Measurements from ENCODE around the gene TTLL11.

DNA sequence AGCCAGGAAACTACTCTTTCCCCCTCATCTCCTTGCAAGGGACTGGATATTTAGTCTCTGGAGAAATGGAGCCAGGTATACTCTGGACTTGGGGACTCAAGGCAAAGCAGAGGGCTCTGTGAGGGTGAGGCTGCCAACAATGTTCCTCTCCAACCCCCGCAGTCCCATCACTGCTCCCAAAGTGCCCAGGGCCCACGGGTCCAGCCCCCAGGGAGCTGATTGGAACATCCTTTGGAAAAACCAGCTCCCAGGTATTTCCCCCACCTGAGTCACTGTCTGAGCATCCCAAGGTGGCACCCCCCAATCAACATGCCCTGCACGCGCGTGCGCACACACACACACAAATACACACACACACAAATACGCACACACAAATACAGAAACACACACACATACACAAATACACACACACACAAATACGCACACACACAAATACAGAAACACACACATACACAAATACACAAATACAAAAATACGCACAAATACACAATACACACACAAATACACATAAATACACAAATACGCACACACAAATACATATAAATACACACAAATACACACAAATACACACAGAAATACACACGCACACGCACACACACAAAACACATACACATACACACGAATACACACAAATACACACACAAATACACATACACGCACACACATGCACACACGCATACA is 304.3 kb downstream of the TTLL11 start:
- no peak for TF ChIP-seq ZFX (IDR thresholded peaks at IDR 0.05; ENCODE audit: borderline replicate concordance)
- TF ChIP-seq, protein P1, sequence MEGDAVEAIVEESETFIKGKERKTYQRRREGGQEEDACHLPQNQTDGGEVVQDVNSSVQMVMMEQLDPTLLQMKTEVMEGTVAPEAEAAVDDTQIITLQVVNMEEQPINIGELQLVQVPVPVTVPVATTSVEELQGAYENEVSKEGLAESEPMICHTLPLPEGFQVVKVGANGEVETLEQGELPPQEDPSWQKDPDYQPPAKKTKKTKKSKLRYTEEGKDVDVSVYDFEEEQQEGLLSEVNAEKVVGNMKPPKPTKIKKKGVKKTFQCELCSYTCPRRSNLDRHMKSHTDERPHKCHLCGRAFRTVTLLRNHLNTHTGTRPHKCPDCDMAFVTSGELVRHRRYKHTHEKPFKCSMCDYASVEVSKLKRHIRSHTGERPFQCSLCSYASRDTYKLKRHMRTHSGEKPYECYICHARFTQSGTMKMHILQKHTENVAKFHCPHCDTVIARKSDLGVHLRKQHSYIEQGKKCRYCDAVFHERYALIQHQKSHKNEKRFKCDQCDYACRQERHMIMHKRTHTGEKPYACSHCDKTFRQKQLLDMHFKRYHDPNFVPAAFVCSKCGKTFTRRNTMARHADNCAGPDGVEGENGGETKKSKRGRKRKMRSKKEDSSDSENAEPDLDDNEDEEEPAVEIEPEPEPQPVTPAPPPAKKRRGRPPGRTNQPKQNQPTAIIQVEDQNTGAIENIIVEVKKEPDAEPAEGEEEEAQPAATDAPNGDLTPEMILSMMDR (IDR thresholded peaks at IDR 0.05) = no peak

All from 22Rv1 (cell line).